ENCODE measurements around the gene FBLN2. TPM values are rescaled to one million over a fixed set of nuclear protein-coding genes. Genes with fewer than 3 reads are reported as not detected.

FBLN2 gene
- polyA plus RNA-seq, 1 of the 3 experiments (the other 2 are of a cell fraction), result 5.2 TPM

GRCh38 chr3:13574083-13574797 is 25.3 kb downstream of the FBLN2 start:
- Histone ChIP-seq H3K4me3 (ENCODE audit: low read depth in 2 of 2, low read length in 1 of 2) (no peak overlapping the region), H3F3A (replicated peaks; ENCODE audit: insufficient read depth) (no peaks in the 10 kb centered on the region), H3K4me1 (ENCODE audit: control insufficient read depth in 1 of 2, insufficient read depth in 2 of 2, low read depth in 1 of 2, low read length in 1 of 2) (peaks cover 3 to 83% of the 10 kb centered on the region in 2 experiments; a peak in 2 of 4 replicates), H3K27ac (ENCODE audit: low read depth in 2 of 2, low read length in 1 of 2) (peak overlapping the region in 1 of 2 experiments; percentile 99; a peak in 3 of 4 replicates), H3K4me2 (no peak overlapping the region; the same call in 1 of the 2 replicates), H3K36me3 (replicated peaks in 1 of 2; ENCODE audit: control insufficient read depth in 1 of 2, insufficient read depth in 2 of 2, low read length in 1 of 2) (no peaks in the 10 kb centered on the region), H3K9me2 (no peaks in the 10 kb centered on the region), H3K9me3 (no peaks in the 10 kb centered on the region), H2AFZ (ENCODE audit: low read depth) (no peak overlapping the region), H3K79me2 (ENCODE audit: insufficient read depth) (no peaks in the 10 kb centered on the region), H3K9ac (no peak overlapping the region), H4K20me1 (ENCODE audit: insufficient read depth) (no peaks in the 10 kb centered on the region), H3K27me3 (ENCODE audit: insufficient read depth) (no peaks in the 10 kb centered on the region)
- CTCF ChIA-PET, result interaction anchor here (0.7 to 12.6 kb wide), 9 partner anchors 10 to 95 kb away, joined by 3 to 138 read pairs (median 4); no protein-coding TSS in a partner anchor
- DNase-seq, result peak; percentile 95
- POLR2A ChIA-PET, result interaction anchor here (0.9 to 3.0 kb wide), 5 partner anchors 9 to 93 kb away, joined by 3 to 41 read pairs (median 8); partner anchors contain the start of gene FBLN2
- WGBS (ENCODE audit: low lambda C conversion rate), result 69% methylated on average over 8 of the region's 18 CpGs
- TF ChIP-seq RCOR1 (IDR thresholded peaks at IDR 0.05; ENCODE audit: low read length), result peak; percentile 78; the same call in 1 of the 2 replicates
- no peak for TF ChIP-seq NRF1 (IDR thresholded peaks at IDR 0.05; ENCODE audit: low read depth, low read length)
- TF ChIP-seq SMC3 (IDR thresholded peaks at IDR 0.05; ENCODE audit: low read depth, low read length), result no peak
- TF ChIP-seq TAF1 (IDR thresholded peaks at IDR 0.05; ENCODE audit: borderline replicate concordance, low read depth, low read length), result no peak
- TF ChIP-seq USF2 (IDR thresholded peaks at IDR 0.05; ENCODE audit: borderline replicate concordance, low read depth, low read length), result no peak
- no peak for TF ChIP-seq GABPA (IDR thresholded peaks at IDR 0.05; ENCODE audit: low read depth)
- peak; percentile 78 for TF ChIP-seq CHD2 (IDR thresholded peaks at IDR 0.05; ENCODE audit: low read length, partially characterized antibody)
- no peak for TF ChIP-seq ELF1 (IDR thresholded peaks at IDR 0.05)
- TF ChIP-seq YY1 (IDR thresholded peaks at IDR 0.05; ENCODE audit: low read depth), result no peak
- TF ChIP-seq, protein P1, sequence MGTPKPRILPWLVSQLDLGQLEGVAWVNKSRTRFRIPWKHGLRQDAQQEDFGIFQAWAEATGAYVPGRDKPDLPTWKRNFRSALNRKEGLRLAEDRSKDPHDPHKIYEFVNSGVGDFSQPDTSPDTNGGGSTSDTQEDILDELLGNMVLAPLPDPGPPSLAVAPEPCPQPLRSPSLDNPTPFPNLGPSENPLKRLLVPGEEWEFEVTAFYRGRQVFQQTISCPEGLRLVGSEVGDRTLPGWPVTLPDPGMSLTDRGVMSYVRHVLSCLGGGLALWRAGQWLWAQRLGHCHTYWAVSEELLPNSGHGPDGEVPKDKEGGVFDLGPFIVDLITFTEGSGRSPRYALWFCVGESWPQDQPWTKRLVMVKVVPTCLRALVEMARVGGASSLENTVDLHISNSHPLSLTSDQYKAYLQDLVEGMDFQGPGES (IDR thresholded peaks at IDR 0.05; ENCODE audit: low read depth, low read length), result no peak
- no peak for TF ChIP-seq EZH2phosphoT487 (IDR thresholded peaks at IDR 0.05; ENCODE audit: borderline replicate concordance, low read depth)
- TF ChIP-seq TEAD4 (IDR thresholded peaks at IDR 0.05; ENCODE audit: borderline replicate concordance, insufficient read depth), result no peak
- TF ChIP-seq JUND (IDR thresholded peaks at IDR 0.05), result no peak
- TF ChIP-seq FOXM1 (IDR thresholded peaks at IDR 0.05; ENCODE audit: low read depth), result no peak
- TF ChIP-seq RXRA (IDR thresholded peaks at IDR 0.05; ENCODE audit: borderline replicate concordance, low read depth), result no peak
- TF ChIP-seq POLR2AphosphoS5 (IDR thresholded peaks at IDR 0.05; ENCODE audit: low read depth, low read length), result peak; percentile 55; the same call in 1 of the 2 replicates
- TF ChIP-seq SIN3A (IDR thresholded peaks at IDR 0.05; ENCODE audit: borderline replicate concordance, low read depth, low read length), result no peak
- TF ChIP-seq TCF12 (IDR thresholded peaks at IDR 0.05), result peak; percentile 81
- peak; percentile 77 for TF ChIP-seq GATA2 (CRISPR knock-in tag; IDR thresholded peaks at IDR 0.05)
- TF ChIP-seq CTCF (IDR thresholded peaks at IDR 0.05), result no peak
- TF ChIP-seq, protein P2, sequence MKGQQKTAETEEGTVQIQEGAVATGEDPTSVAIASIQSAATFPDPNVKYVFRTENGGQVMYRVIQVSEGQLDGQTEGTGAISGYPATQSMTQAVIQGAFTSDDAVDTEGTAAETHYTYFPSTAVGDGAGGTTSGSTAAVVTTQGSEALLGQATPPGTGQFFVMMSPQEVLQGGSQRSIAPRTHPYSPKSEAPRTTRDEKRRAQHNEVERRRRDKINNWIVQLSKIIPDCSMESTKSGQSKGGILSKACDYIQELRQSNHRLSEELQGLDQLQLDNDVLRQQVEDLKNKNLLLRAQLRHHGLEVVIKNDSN (IDR thresholded peaks at IDR 0.05; ENCODE audit: borderline replicate concordance, low read depth), result no peak
- TF ChIP-seq MEF2A (IDR thresholded peaks at IDR 0.05; ENCODE audit: borderline replicate concordance, low read depth), result no peak
- TF ChIP-seq RAD21 (IDR thresholded peaks at IDR 0.05; ENCODE audit: low read length), result no peak
- no peak for TF ChIP-seq RFX5 (IDR thresholded peaks at IDR 0.05; ENCODE audit: low read length)
- TF ChIP-seq, protein P3, sequence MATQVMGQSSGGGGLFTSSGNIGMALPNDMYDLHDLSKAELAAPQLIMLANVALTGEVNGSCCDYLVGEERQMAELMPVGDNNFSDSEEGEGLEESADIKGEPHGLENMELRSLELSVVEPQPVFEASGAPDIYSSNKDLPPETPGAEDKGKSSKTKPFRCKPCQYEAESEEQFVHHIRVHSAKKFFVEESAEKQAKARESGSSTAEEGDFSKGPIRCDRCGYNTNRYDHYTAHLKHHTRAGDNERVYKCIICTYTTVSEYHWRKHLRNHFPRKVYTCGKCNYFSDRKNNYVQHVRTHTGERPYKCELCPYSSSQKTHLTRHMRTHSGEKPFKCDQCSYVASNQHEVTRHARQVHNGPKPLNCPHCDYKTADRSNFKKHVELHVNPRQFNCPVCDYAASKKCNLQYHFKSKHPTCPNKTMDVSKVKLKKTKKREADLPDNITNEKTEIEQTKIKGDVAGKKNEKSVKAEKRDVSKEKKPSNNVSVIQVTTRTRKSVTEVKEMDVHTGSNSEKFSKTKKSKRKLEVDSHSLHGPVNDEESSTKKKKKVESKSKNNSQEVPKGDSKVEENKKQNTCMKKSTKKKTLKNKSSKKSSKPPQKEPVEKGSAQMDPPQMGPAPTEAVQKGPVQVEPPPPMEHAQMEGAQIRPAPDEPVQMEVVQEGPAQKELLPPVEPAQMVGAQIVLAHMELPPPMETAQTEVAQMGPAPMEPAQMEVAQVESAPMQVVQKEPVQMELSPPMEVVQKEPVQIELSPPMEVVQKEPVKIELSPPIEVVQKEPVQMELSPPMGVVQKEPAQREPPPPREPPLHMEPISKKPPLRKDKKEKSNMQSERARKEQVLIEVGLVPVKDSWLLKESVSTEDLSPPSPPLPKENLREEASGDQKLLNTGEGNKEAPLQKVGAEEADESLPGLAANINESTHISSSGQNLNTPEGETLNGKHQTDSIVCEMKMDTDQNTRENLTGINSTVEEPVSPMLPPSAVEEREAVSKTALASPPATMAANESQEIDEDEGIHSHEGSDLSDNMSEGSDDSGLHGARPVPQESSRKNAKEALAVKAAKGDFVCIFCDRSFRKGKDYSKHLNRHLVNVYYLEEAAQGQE (IDR thresholded peaks at IDR 0.05; ENCODE audit: low read depth, low read length), result no peak

Data from SK-N-SH (cell line).